WTC11 (cell line): ENCODE measurements around the gene TOMM6. TPM values are rescaled to one million over a fixed set of nuclear protein-coding genes. Genes with fewer than 3 reads are reported as not detected.

Experiments used
- ATAC-seq: fragments of 200-7000 bp; cut with Tn5 transposase; 2 replicates; pipeline ENCODE4 v1.10.0; 2021; ENCODE audit warnings: mild to moderate bottlenecking, moderate library complexity
- CTCF ChIA-PET: fragments of 300-600 bp; sonication (Branson Sonifier 250); formaldehyde crosslinking; loops from one replicate; lab custom pipeline; 2021; ENCODE audit warnings: antibody characterized with exemption; lab: Charles Lee
- POLR2A ChIA-PET: fragments of 350-600 bp; sonication (Branson Sonifier 250); formaldehyde crosslinking; loops from one replicate; lab custom pipeline; 2021; ENCODE audit warnings: antibody characterized with exemption; lab: Charles Lee
- DNase-seq: peaks from one replicate; pipeline ENCODE4 v3.0.0; 2021; ENCODE audit warnings: low spot score
- H3K27ac Mint-ChIP-seq: 2 replicates; pipeline ENCODE4 v1.8.0; 2021; ENCODE audit warnings: mixed read lengths
- H3K27me3 Mint-ChIP-seq: 2 replicates; pipeline ENCODE4 v1.8.0; 2021; ENCODE audit warnings: low read depth, mild to moderate bottlenecking, moderate library complexity, mixed read lengths
- H3K36me3 Mint-ChIP-seq: 2 replicates; pipeline ENCODE4 v1.8.0; 2021; ENCODE audit warnings: mixed read lengths
- H3K4me1 Mint-ChIP-seq: 2 replicates; pipeline ENCODE4 v1.8.0; 2022; ENCODE audit warnings: mixed read lengths
- H3K4me3 Mint-ChIP-seq: 2 replicates; pipeline ENCODE4 v1.8.0; 2021; ENCODE audit warnings: mild to moderate bottlenecking, moderate library complexity, mixed read lengths
- H3K9me3 Mint-ChIP-seq: 2 replicates; pipeline ENCODE4 v1.8.0; 2021; ENCODE audit warnings: mixed read lengths
- ATF1 ChIP-seq: sonication (generic); formaldehyde crosslinking; IDR thresholded peaks from 2 replicates; pipeline ENCODE4 v1.8.1; 2023; ENCODE audit warnings: mild to moderate bottlenecking, moderate library complexity, missing genetic modification reagents
- ATF3 ChIP-seq: sonication (generic); formaldehyde crosslinking; conservative IDR thresholded peaks from 2 replicates; pipeline ENCODE4 v1.8.1; 2022; ENCODE audit warnings: mild to moderate bottlenecking, missing genetic modification reagents
- CREB1 ChIP-seq: sonication (generic); formaldehyde crosslinking; IDR thresholded peaks from 2 replicates; pipeline ENCODE4 v1.8.0; 2023; ENCODE audit warnings: mild to moderate bottlenecking, missing genetic modification reagents
- E2F5 ChIP-seq: sonication (generic); formaldehyde crosslinking; IDR thresholded peaks from 2 replicates; pipeline ENCODE4 v1.8.1; 2022; ENCODE audit warnings: mild to moderate bottlenecking, moderate library complexity, missing genetic modification reagents
- EMX1 ChIP-seq: fragments of 250-450 bp; sonication (Bioruptor Pico); IDR thresholded peaks from 2 replicates; pipeline ENCODE4 v1.8.0; 2021; ENCODE audit warnings: mild to moderate bottlenecking
- ERG ChIP-seq: fragments of 250-450 bp; sonication (Bioruptor Pico); IDR thresholded peaks from 2 replicates; pipeline ENCODE4 v1.8.0; 2021; ENCODE audit warnings: mild to moderate bottlenecking
- ETV6 ChIP-seq: sonication (generic); formaldehyde crosslinking; IDR thresholded peaks from 2 replicates; pipeline ENCODE4 v1.8.1; 2022; ENCODE audit warnings: mild to moderate bottlenecking, missing genetic modification reagents
- FOXK1 ChIP-seq: sonication (generic); formaldehyde crosslinking; IDR thresholded peaks from 2 replicates; pipeline ENCODE4 v1.8.0; 2022; ENCODE audit warnings: mild to moderate bottlenecking, moderate library complexity, missing genetic modification reagents
- FOXP4 ChIP-seq: sonication (generic); formaldehyde crosslinking; IDR thresholded peaks from 2 replicates; pipeline ENCODE4 v1.8.0; 2022; ENCODE audit warnings: mild to moderate bottlenecking, missing genetic modification reagents
- GABPB1 ChIP-seq: sonication (generic); formaldehyde crosslinking; IDR thresholded peaks from 2 replicates; pipeline ENCODE4 v1.8.1; 2023; ENCODE audit warnings: mild to moderate bottlenecking, missing genetic modification reagents
- GRHL2 ChIP-seq: fragments of 250-450 bp; sonication (Bioruptor Pico); IDR thresholded peaks from 2 replicates; pipeline ENCODE4 v1.8.0; 2022; ENCODE audit warnings: mild to moderate bottlenecking, moderate library complexity; ENCODE audit not compliant: insufficient replicate concordance, severe bottlenecking
- IRF1 ChIP-seq: sonication (generic); formaldehyde crosslinking; IDR thresholded peaks from 2 replicates; pipeline ENCODE4 v1.8.0; 2023; ENCODE audit warnings: missing genetic modification reagents
- MYBL2 ChIP-seq: sonication (generic); formaldehyde crosslinking; IDR thresholded peaks from 2 replicates; pipeline ENCODE4 v1.8.1; 2023; ENCODE audit warnings: mild to moderate bottlenecking, moderate library complexity, missing genetic modification reagents
- NFE2L1 ChIP-seq: sonication (generic); formaldehyde crosslinking; IDR thresholded peaks from 2 replicates; pipeline ENCODE4 v1.8.1; 2023; ENCODE audit warnings: missing genetic modification reagents
- NR1H2 ChIP-seq: sonication (generic); formaldehyde crosslinking; IDR thresholded peaks from 2 replicates; pipeline ENCODE4 v1.9.0; 2021; ENCODE audit warnings: mild to moderate bottlenecking, moderate library complexity, missing genetic modification reagents
- PRRX2 ChIP-seq: fragments of 250-450 bp; sonication (Bioruptor Pico); IDR thresholded peaks from 2 replicates; pipeline ENCODE4 v1.8.0; 2021; ENCODE audit warnings: mild to moderate bottlenecking
- SMAD3 ChIP-seq: sonication (generic); formaldehyde crosslinking; IDR thresholded peaks from 2 replicates; pipeline ENCODE4 v1.8.0; 2022; ENCODE audit warnings: missing genetic modification reagents, mild to moderate bottlenecking, borderline replicate concordance
- SMAD4 ChIP-seq: sonication (generic); formaldehyde crosslinking; IDR thresholded peaks from 2 replicates; pipeline ENCODE4 v1.8.0; 2022; ENCODE audit warnings: mild to moderate bottlenecking, missing genetic modification reagents
- USF1 ChIP-seq: sonication (generic); formaldehyde crosslinking; IDR thresholded peaks from 2 replicates; pipeline ENCODE4 v1.8.0; 2022; ENCODE audit warnings: mild to moderate bottlenecking, missing genetic modification reagents
- ZNF219 ChIP-seq: sonication (generic); formaldehyde crosslinking; IDR thresholded peaks from 2 replicates; pipeline ENCODE4 v1.8.0; 2023; ENCODE audit warnings: missing genetic modification reagents, mild to moderate bottlenecking, borderline replicate concordance
- ZNF232 ChIP-seq: sonication (generic); formaldehyde crosslinking; IDR thresholded peaks from 2 replicates; pipeline ENCODE4 v1.8.0; 2022; ENCODE audit warnings: mild to moderate bottlenecking, missing genetic modification reagents
- ZNF396 ChIP-seq: fragments of 250-450 bp; sonication (Bioruptor Pico); IDR thresholded peaks from 2 replicates; pipeline ENCODE4 v1.8.0; 2021; ENCODE audit warnings: mild to moderate bottlenecking, moderate library complexity, borderline replicate concordance
- ZNF423 ChIP-seq: fragments of 250-450 bp; sonication (Bioruptor Pico); IDR thresholded peaks from 2 replicates; pipeline ENCODE4 v2.1.2; 2022; ENCODE audit warnings: mild to moderate bottlenecking, moderate library complexity
- ZNF425 ChIP-seq: fragments of 250-450 bp; sonication (Bioruptor Pico); conservative IDR thresholded peaks from 2 replicates; pipeline ENCODE4 v1.9.0; 2021; ENCODE audit warnings: mild to moderate bottlenecking
- ZSCAN18 ChIP-seq: fragments of 250-450 bp; sonication (Bioruptor Pico); IDR thresholded peaks from 2 replicates; pipeline ENCODE4 v2.1.2; 2022; ENCODE audit warnings: mild to moderate bottlenecking, moderate library complexity
- total RNA-seq: library from RNA; stranded (reverse); gene quantifications from 3 replicates; pipeline ENCODE4 v1.2.3, GENCODE V29; 2021

TOMM6 gene
- total RNA-seq, 1 experiment from 2014 or later: 233 TPM

GRCh38 chr6:41748542-41748941 is 39.0 kb upstream of the TOMM6 start:
- H3K4me3 Mint-ChIP-seq: no peak overlapping the region
- CTCF ChIA-PET: interaction anchor here (0.7 to 2.7 kb wide), 5 partner anchors 14 to 43 kb away, joined by 3 to 16 read pairs (median 3); partner anchors contain the start of genes FRS3 and TFEB
- POLR2A ChIA-PET: interaction anchor here (0.7 kb wide), 1 partner anchor 20 kb away, joined by 4 read pairs; no protein-coding TSS in a partner anchor
- H3K27ac Mint-ChIP-seq: no peak overlapping the region
- peaks cover 3% of the 10 kb centered on the region; the same call in 1 of the 2 replicates for H3K27me3 Mint-ChIP-seq
- TF ChIP-seq USF1: no peak
- no peak for TF ChIP-seq IRF1 (CRISPR knock-in tag)
- no peak for TF ChIP-seq GRHL2 (CRISPR knock-in tag)
- TF ChIP-seq ATF1 (CRISPR knock-in tag): no peak
- H3K36me3 Mint-ChIP-seq: no peaks in the 10 kb centered on the region
- no peaks in the 10 kb centered on the region for H3K4me1 Mint-ChIP-seq
- ATAC-seq (no peak), DNase-seq (no peak)
- no peaks in the 10 kb centered on the region for H3K9me3 Mint-ChIP-seq

- no peaks in the 10 kb centered on the region for H3K9me3 Mint-ChIP-seq
- TF ChIP-seq SMAD3 (CRISPR knock-in tag) (no peak), MYBL2 (CRISPR knock-in tag) (no peak), ERG (CRISPR knock-in tag) (no peak), CREB1 (CRISPR knock-in tag) (no peak), E2F5 (CRISPR knock-in tag) (no peak), ZNF219 (CRISPR knock-in tag) (no peak), ZSCAN18 (CRISPR knock-in tag) (no peak), ZNF396 (no peak), ZNF425 (CRISPR knock-in tag) (no peak)
- TF ChIP-seq, all 79 proteins: peak for 0
- Mint-ChIP-seq H3K36me3 (no peaks in the 10 kb centered on the region), H3K4me3 (no peak overlapping the region), H3K27me3 (peaks cover 3% of the 10 kb centered on the region; the same call in 1 of the 2 replicates), H3K27ac (no peak overlapping the region), H3K4me1 (no peaks in the 10 kb centered on the region)
- DNase-seq (no peak), ATAC-seq (no peak)
- POLR2A ChIA-PET: no interaction called here
- CTCF ChIA-PET: interaction anchor here (1.2 to 1.4 kb wide), 2 partner anchors 36 to 50 kb away, joined by 4 to 5 read pairs; no protein-coding TSS in a partner anchor
Measured at GRCh38 chr6:41750374-41750773, 37.1 kb upstream of the TOMM6 start.

GRCh38 chr6:41755895-41756294 is 31.6 kb upstream of the TOMM6 start:
- Mint-ChIP-seq H3K27ac (no peak overlapping the region), H3K4me1 (peaks cover 6% of the 10 kb centered on the region), H3K27me3 (peaks cover 3% of the 10 kb centered on the region; the same call in 1 of the 2 replicates), H3K36me3 (no peaks in the 10 kb centered on the region), H3K9me3 (no peaks in the 10 kb centered on the region), H3K4me3 (no peak overlapping the region)
- ChIA-PET CTCF (interaction anchor here (0.7 to 1.2 kb wide), 3 partner anchors 8 to 31 kb away, joined by 3 read pairs; no protein-coding TSS in a partner anchor), POLR2A (no interaction called here)
- ATAC-seq (no peak), DNase-seq (no peak)
- TF ChIP-seq NFE2L1 (CRISPR knock-in tag) (no peak), EMX1 (CRISPR knock-in tag) (no peak), FOXK1 (no peak), GABPB1 (CRISPR knock-in tag) (no peak), PRRX2 (CRISPR knock-in tag) (no peak), NR1H2 (no peak), SMAD4 (no peak), ATF3 (no peak), FOXP4 (CRISPR knock-in tag) (no peak), ETV6 (no peak), ZNF423 (CRISPR knock-in tag) (no peak), ZNF232 (no peak)
